HEK293 (cell line): ENCODE results near the gene MED25.

Experiments used
- CTCF ChIP-seq: fragments of 450-650 bp; formaldehyde crosslinking; IDR thresholded peaks from 2 replicates; pipeline ENCODE4 v1.5.1; 2016; ENCODE audit warnings: missing biosample characterization, missing genetic modification characterization
- KLF1 ChIP-seq: fragments of 450-650 bp; formaldehyde crosslinking; IDR thresholded peaks from 2 replicates; pipeline ENCODE4 v1.5.1; 2016; ENCODE audit warnings: missing biosample characterization, missing genetic modification characterization
- REST ChIP-seq: fragments of 450-650 bp; formaldehyde crosslinking; IDR thresholded peaks from 2 replicates; pipeline ENCODE4 v1.5.1; 2016; ENCODE audit warnings: missing biosample characterization, missing genetic modification characterization
- YY1 ChIP-seq: fragments of 450-650 bp; formaldehyde crosslinking; IDR thresholded peaks from 2 replicates; pipeline ENCODE4 v1.5.1; 2018; ENCODE audit warnings: missing biosample characterization, missing genetic modification characterization
- ZBTB7A ChIP-seq: fragments of 450-650 bp; formaldehyde crosslinking; IDR thresholded peaks from 2 replicates; pipeline ENCODE4 v1.5.1; 2016; ENCODE audit warnings: low read depth, missing biosample characterization, missing genetic modification characterization
- ZEB2 ChIP-seq: fragments of 450-650 bp; formaldehyde crosslinking; IDR thresholded peaks from 2 replicates; pipeline ENCODE4 v1.5.1; 2016; ENCODE audit warnings: missing biosample characterization, missing genetic modification characterization
- ZNF394 ChIP-seq: fragments of 450-650 bp; formaldehyde crosslinking; IDR thresholded peaks from 2 replicates; pipeline ENCODE4 v1.5.1; 2016; ENCODE audit warnings: missing biosample characterization, missing genetic modification characterization, mild to moderate bottlenecking, moderate library complexity, borderline replicate concordance
- ZNF449 ChIP-seq: fragments of 450-650 bp; formaldehyde crosslinking; IDR thresholded peaks from 2 replicates; pipeline ENCODE4 v1.5.1; 2017; ENCODE audit warnings: missing biosample characterization, mild to moderate bottlenecking, missing genetic modification characterization, moderate library complexity
- ZNF48 ChIP-seq: fragments of 450-650 bp; formaldehyde crosslinking; IDR thresholded peaks from 2 replicates; pipeline ENCODE4 v1.5.1; 2016; ENCODE audit warnings: missing biosample characterization, missing genetic modification characterization
- ZNF571 ChIP-seq: fragments of 450-650 bp; formaldehyde crosslinking; IDR thresholded peaks from 2 replicates; pipeline ENCODE4 v1.5.0; 2017; ENCODE audit warnings: missing biosample characterization, missing genetic modification characterization
- ZNF677 ChIP-seq: fragments of 450-650 bp; IDR thresholded peaks from 2 replicates; pipeline ENCODE4 v1.5.0; 2018; ENCODE audit warnings: missing biosample characterization, mild to moderate bottlenecking, missing genetic modification characterization, moderate library complexity
- ZSCAN5A ChIP-seq: fragments of 450-650 bp; formaldehyde crosslinking; IDR thresholded peaks from 2 replicates; pipeline ENCODE4 v1.5.1; 2016; ENCODE audit warnings: missing biosample characterization, missing genetic modification characterization

GRCh38 chr19:49817964-49818648 is at the start of gene MED25:
- TF ChIP-seq CTCF (tag by site-specific recombination) = peak; percentile 45
- peak; percentile 98 for TF ChIP-seq YY1 (tag by site-specific recombination)
- TF ChIP-seq ZNF449 (tag by site-specific recombination) = peak; percentile 45
- no peak for TF ChIP-seq ZNF48 (tag by site-specific recombination)
- no peak for TF ChIP-seq ZNF677 (tag by site-specific recombination)
- no peak for TF ChIP-seq REST
- TF ChIP-seq ZEB2 (tag by site-specific recombination) = no peak; the same call in 1 of the 2 replicates
- TF ChIP-seq ZSCAN5A (tag by site-specific recombination) = no peak; the same call in 1 of the 2 replicates
- TF ChIP-seq ZNF571 = no peak
- no peak for TF ChIP-seq KLF1 (tag by site-specific recombination)
- TF ChIP-seq ZBTB7A = no peak
- TF ChIP-seq ZNF394 = no peak
